Osteocyte (in vitro differentiated cells): ENCODE results near the gene URB1. TPM values are rescaled to one million over a fixed set of nuclear protein-coding genes. Genes with fewer than 3 reads are reported as not detected.

Experiments
- DNase-seq: peaks from one replicate; pipeline ENCODE4 v3.0.0; 2021; ENCODE audit warnings: mixed read lengths; ENCODE audit not compliant: unreplicated experiment; ENCODE audit errors: extremely low spot score
- H3K27ac Mint-ChIP-seq: one replicate; pipeline ENCODE4 v1.8.0; 2021; ENCODE audit warnings: mild to moderate bottlenecking, mixed read lengths; ENCODE audit not compliant: unreplicated experiment
- H3K27me3 Mint-ChIP-seq: one replicate; pipeline ENCODE4 v1.8.0; 2021; ENCODE audit warnings: mixed read lengths; ENCODE audit not compliant: unreplicated experiment
- H3K36me3 Mint-ChIP-seq: one replicate; pipeline ENCODE4 v1.8.0; 2021; ENCODE audit warnings: mixed read lengths; ENCODE audit not compliant: unreplicated experiment
- H3K4me1 Mint-ChIP-seq: one replicate; pipeline ENCODE4 v1.8.0; 2021; ENCODE audit warnings: mixed read lengths; ENCODE audit not compliant: unreplicated experiment
- H3K4me3 Mint-ChIP-seq: one replicate; pipeline ENCODE4 v1.8.0; 2021; ENCODE audit warnings: mild to moderate bottlenecking, moderate library complexity, mixed read lengths; ENCODE audit not compliant: unreplicated experiment
- H3K9me3 Mint-ChIP-seq: one replicate; pipeline ENCODE4 v1.8.0; 2021; ENCODE audit warnings: mixed read lengths; ENCODE audit not compliant: unreplicated experiment
- CTCF ChIP-seq: fragments of 200-600 bp; sonication (generic); IDR thresholded peaks from 2 replicates; pipeline ENCODE4 v1.5.0; 2021; ENCODE audit warnings: antibody characterized with exemption, mild to moderate bottlenecking, moderate library complexity
- total RNA-seq: library from RNA; stranded (reverse); gene quantifications from 2 replicates; pipeline ENCODE4 v1.2.1, GENCODE V29; 2021

Gene URB1
- total RNA-seq, 1 donor from 2014 or later: 15.4 TPM

- no peak for DNase-seq
- Mint-ChIP-seq H3K4me1 (peaks cover 57% of the 10 kb centered on the region), H3K36me3 (peaks cover 24% of the 10 kb centered on the region), H3K4me3 (no peak overlapping the region), H3K9me3 (no peaks in the 10 kb centered on the region), H3K27ac (no peak overlapping the region), H3K27me3 (no peaks in the 10 kb centered on the region)
- TF ChIP-seq CTCF: no peak
These were observed 25.7 kb downstream of the URB1 start for GRCh38 chr21:32367158-32367557.

- Mint-ChIP-seq H3K4me1 (peaks cover 47% of the 10 kb centered on the region), H3K27ac (no peak overlapping the region), H3K4me3 (no peak overlapping the region), H3K36me3 (peaks cover 24% of the 10 kb centered on the region), H3K27me3 (no peaks in the 10 kb centered on the region), H3K9me3 (no peaks in the 10 kb centered on the region)
- no peak for DNase-seq
- no peak for TF ChIP-seq CTCF
These were observed 26.6 kb downstream of the URB1 start for GRCh38 chr21:32366191-32366590.

GRCh38 chr21:32364796-32365195, 28.0 kb downstream of the URB1 start:
- TF ChIP-seq CTCF: peak; percentile 21
- peak overlapping the region; percentile 87 for H3K27ac Mint-ChIP-seq
- peaks cover 31% of the 10 kb centered on the region for H3K36me3 Mint-ChIP-seq
- H3K4me3 Mint-ChIP-seq: peak overlapping the region; percentile 11
- DNase-seq: no peak
- no peaks in the 10 kb centered on the region for H3K27me3 Mint-ChIP-seq
- peaks cover 43% of the 10 kb centered on the region for H3K4me1 Mint-ChIP-seq
- no peaks in the 10 kb centered on the region for H3K9me3 Mint-ChIP-seq

GRCh38 chr21:32364387-32364786, 28.4 kb downstream of the URB1 start:
- Mint-ChIP-seq H3K36me3 (peaks cover 35% of the 10 kb centered on the region), H3K27me3 (no peaks in the 10 kb centered on the region), H3K4me3 (peak overlapping the region; percentile 11)

GRCh38 chr21:32360401-32360975, 32.3 kb downstream of the URB1 start:
- Mint-ChIP-seq H3K27ac (no peak overlapping the region), H3K4me3 (no peak overlapping the region)
- TF ChIP-seq CTCF: no peak

More at GRCh38 chr21:32364387-32364786, 28.4 kb downstream of the URB1 start:
- Mint-ChIP-seq H3K27ac (peak overlapping the region; percentile 87), H3K4me1 (peaks cover 43% of the 10 kb centered on the region), H3K9me3 (no peaks in the 10 kb centered on the region)
- no peak for DNase-seq
- no peak for TF ChIP-seq CTCF

More at GRCh38 chr21:32360401-32360975, 32.3 kb downstream of the URB1 start:
- DNase-seq: no peak
- peaks cover 15% of the 10 kb centered on the region for H3K4me1 Mint-ChIP-seq
- no peaks in the 10 kb centered on the region for H3K9me3 Mint-ChIP-seq
- no peaks in the 10 kb centered on the region for H3K27me3 Mint-ChIP-seq
- H3K36me3 Mint-ChIP-seq: peaks cover 39% of the 10 kb centered on the region
